ENCODE results near the gene CCDC13.

CCDC13 gene

GRCh38 chr3:42801048-42801620 is 28.1 kb upstream of the CCDC13 start:
- no peak overlapping the region for H3K4me2 ChIP-seq
- peaks cover 5% of the 10 kb centered on the region; the same call in 1 of the 2 replicates for H3K79me2 ChIP-seq (ENCODE audit: insufficient read depth, low read depth)
- TF ChIP-seq CTCF (conservative IDR thresholded peaks at IDR 0.05; ENCODE audit: low read depth, low read length): no peak

GRCh38 chr3:42800251-42800650 is 27.2 kb upstream of the CCDC13 start:
- Histone ChIP-seq H2AFZ (ENCODE audit: low read depth) (no peak overlapping the region), H3K36me3 (ENCODE audit: insufficient read depth) (no peaks in the 10 kb centered on the region; the same call in 1 of the 2 replicates), H3K27ac (no peak overlapping the region), H3K4me3 (IDR thresholded peaks at IDR 0.05; ENCODE audit: insufficient read depth, low read depth, low read length) (no peak overlapping the region), H3K4me1 (ENCODE audit: low read depth, poor library complexity, severe bottlenecking) (no peaks in the 10 kb centered on the region), H3K79me2 (ENCODE audit: insufficient read depth, low read depth) (peaks cover 5% of the 10 kb centered on the region; the same call in 1 of the 2 replicates), H3K9ac (no peak overlapping the region), H4K20me1 (ENCODE audit: insufficient read depth) (no peaks in the 10 kb centered on the region), H3K4me2 (no peak overlapping the region), H3K27me3 (ENCODE audit: insufficient read depth, low read depth) (no peaks in the 10 kb centered on the region)
- no peak for TF ChIP-seq CTCF (conservative IDR thresholded peaks at IDR 0.05; ENCODE audit: low read depth, low read length)

More at GRCh38 chr3:42801048-42801620, 28.1 kb upstream of the CCDC13 start:
- no peaks in the 10 kb centered on the region for H4K20me1 ChIP-seq (ENCODE audit: insufficient read depth)
- H3K4me3 ChIP-seq (IDR thresholded peaks at IDR 0.05; ENCODE audit: insufficient read depth, low read depth, low read length): no peak overlapping the region
- no peak overlapping the region for H3K27ac ChIP-seq
- H3K36me3 ChIP-seq (ENCODE audit: insufficient read depth): no peaks in the 10 kb centered on the region; the same call in 1 of the 2 replicates
- no peaks in the 10 kb centered on the region for H3K4me1 ChIP-seq (ENCODE audit: low read depth, poor library complexity, severe bottlenecking)
- H3K9ac ChIP-seq: no peak overlapping the region
- no peak overlapping the region for H2AFZ ChIP-seq (ENCODE audit: low read depth)
- no peaks in the 10 kb centered on the region for H3K27me3 ChIP-seq (ENCODE audit: insufficient read depth, low read depth)

GRCh38 chr3:42799376-42799775 is 26.3 kb upstream of the CCDC13 start:
- H3K27ac ChIP-seq: no peak overlapping the region
- H3K4me2 ChIP-seq: no peak overlapping the region
- no peaks in the 10 kb centered on the region for H3K4me1 ChIP-seq (ENCODE audit: low read depth, poor library complexity, severe bottlenecking)
- no peak for TF ChIP-seq CTCF (conservative IDR thresholded peaks at IDR 0.05; ENCODE audit: low read depth, low read length)
- H3K79me2 ChIP-seq (ENCODE audit: insufficient read depth, low read depth): peaks cover 5% of the 10 kb centered on the region; the same call in 1 of the 2 replicates
- H3K9ac ChIP-seq: no peak overlapping the region
- H3K4me3 ChIP-seq (IDR thresholded peaks at IDR 0.05; ENCODE audit: insufficient read depth, low read depth, low read length): no peak overlapping the region
- H2AFZ ChIP-seq (ENCODE audit: low read depth): no peak overlapping the region
- no peaks in the 10 kb centered on the region for H3K27me3 ChIP-seq (ENCODE audit: insufficient read depth, low read depth)
- no peaks in the 10 kb centered on the region; the same call in 1 of the 2 replicates for H3K36me3 ChIP-seq (ENCODE audit: insufficient read depth)
- no peaks in the 10 kb centered on the region for H4K20me1 ChIP-seq (ENCODE audit: insufficient read depth)

GRCh38 chr3:42796332-42796885 is 23.4 kb upstream of the CCDC13 start:
- Histone ChIP-seq H3K4me2 (no peak overlapping the region), H3K79me2 (ENCODE audit: insufficient read depth, low read depth) (no peaks in the 10 kb centered on the region), H2AFZ (ENCODE audit: low read depth) (no peak overlapping the region), H3K27ac (no peak overlapping the region), H3K4me3 (IDR thresholded peaks at IDR 0.05; ENCODE audit: insufficient read depth, low read depth, low read length) (no peak overlapping the region), H3K36me3 (ENCODE audit: insufficient read depth) (no peaks in the 10 kb centered on the region), H4K20me1 (ENCODE audit: insufficient read depth) (no peaks in the 10 kb centered on the region), H3K9ac (no peak overlapping the region), H3K27me3 (ENCODE audit: insufficient read depth, low read depth) (no peaks in the 10 kb centered on the region), H3K4me1 (ENCODE audit: low read depth, poor library complexity, severe bottlenecking) (no peaks in the 10 kb centered on the region)
- no peak for TF ChIP-seq CTCF (conservative IDR thresholded peaks at IDR 0.05; ENCODE audit: low read depth, low read length)

Measured in KMS-11 (cell line).